CD4-positive, alpha-beta T cell treated with Interleukin-1 beta for 1 hour (primary cell): ENCODE data around the gene CNTLN.

ENCODE experiments used
- DNase-seq, 2 donors: peaks; one replicate each; pipeline ENCODE4 v3.0.0-alpha.2; 2020 to 2022

Gene CNTLN, protein sequence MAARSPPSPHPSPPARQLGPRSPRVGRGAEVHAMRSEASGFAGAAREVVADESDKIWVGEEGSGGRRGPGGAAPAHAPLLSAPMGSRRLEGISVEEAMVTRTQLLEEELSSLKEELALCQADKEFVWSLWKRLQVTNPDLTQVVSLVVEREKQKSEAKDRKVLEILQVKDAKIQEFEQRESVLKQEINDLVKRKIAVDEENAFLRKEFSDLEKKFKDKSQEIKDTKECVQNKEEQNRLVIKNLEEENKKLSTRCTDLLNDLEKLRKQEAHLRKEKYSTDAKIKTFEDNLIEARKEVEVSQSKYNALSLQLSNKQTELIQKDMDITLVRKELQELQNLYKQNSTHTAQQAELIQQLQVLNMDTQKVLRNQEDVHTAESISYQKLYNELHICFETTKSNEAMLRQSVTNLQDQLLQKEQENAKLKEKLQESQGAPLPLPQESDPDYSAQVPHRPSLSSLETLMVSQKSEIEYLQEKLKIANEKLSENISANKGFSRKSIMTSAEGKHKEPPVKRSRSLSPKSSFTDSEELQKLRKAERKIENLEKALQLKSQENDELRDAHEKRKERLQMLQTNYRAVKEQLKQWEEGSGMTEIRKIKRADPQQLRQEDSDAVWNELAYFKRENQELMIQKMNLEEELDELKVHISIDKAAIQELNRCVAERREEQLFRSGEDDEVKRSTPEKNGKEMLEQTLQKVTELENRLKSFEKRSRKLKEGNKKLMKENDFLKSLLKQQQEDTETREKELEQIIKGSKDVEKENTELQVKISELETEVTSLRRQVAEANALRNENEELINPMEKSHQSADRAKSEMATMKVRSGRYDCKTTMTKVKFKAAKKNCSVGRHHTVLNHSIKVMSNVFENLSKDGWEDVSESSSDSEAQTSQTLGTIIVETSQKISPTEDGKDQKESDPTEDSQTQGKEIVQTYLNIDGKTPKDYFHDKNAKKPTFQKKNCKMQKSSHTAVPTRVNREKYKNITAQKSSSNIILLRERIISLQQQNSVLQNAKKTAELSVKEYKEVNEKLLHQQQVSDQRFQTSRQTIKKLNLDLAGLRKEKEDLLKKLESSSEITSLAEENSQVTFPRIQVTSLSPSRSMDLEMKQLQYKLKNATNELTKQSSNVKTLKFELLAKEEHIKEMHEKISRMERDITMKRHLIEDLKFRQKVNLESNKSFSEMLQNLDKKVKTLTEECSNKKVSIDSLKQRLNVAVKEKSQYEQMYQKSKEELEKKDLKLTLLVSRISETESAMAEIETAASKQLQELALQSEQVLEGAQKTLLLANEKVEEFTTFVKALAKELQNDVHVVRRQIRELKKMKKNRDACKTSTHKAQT (N-terminal part only)

DNA sequence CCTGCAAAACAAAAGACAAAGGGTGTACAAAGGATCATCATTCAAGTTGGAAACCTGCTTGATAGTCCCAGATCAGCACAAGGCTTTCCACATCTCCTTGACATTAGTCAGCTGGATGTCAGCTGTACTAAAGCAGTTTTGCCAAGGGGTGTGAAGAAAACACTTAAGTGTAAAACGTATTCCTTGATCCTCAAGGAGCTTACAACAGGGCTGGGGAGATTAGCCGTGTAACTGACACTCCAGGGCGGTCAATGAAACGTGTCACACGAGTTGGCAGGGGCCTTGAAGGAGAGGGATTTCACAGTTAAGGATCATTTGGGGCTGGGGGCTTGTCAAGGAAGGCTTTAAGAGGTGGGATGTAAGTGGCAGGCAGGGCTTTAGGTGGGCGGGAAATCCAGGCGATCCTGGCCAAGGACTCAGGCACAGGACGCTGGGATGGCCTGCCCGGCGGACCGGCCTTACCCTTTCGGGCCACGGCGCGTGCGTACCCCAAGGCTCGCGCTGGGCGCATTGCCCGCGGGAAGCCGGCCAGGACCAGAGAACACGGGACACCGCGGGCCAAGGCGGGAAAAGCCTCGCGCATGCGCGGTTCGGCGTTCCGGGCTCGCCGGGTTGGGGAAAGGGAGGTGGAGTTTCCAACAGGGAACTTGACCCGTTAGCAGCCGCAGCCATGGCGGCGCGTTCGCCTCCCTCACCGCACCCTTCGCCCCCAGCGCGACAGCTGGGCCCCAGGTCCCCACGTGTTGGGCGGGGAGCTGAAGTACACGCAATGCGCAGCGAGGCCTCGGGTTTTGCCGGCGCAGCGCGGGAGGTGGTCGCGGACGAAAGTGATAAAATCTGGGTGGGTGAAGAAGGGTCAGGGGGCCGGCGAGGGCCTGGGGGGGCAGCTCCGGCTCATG, at the start of gene CNTLN:
Gene CNTLN (plus strand): TSS at position 645 of the 899 bp plus-strand sequence. CDS start 26 bp downstream, at position 671.
- peak; percentile 22 to 74 for DNase-seq

DNA sequence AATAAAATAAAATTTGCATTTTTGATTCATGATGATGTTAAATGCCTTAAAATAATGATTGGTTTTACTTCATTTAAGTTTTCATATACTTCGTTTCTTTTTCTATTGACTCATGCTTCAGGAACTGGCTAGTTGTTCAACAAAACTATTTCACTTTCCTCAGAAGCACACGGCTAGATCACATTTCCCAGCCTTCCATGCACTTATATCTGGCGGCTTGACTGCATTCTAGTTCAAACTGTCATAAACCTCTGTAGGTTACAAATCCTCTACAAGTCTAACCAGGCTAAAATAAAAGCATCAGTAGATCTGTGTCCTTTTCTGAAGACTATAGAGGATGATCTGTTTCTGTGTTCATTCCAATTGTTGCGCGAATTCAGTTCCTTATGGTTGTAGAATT, 46.3 kb upstream of the CNTLN start:
- DNase-seq: no peak

DNA sequence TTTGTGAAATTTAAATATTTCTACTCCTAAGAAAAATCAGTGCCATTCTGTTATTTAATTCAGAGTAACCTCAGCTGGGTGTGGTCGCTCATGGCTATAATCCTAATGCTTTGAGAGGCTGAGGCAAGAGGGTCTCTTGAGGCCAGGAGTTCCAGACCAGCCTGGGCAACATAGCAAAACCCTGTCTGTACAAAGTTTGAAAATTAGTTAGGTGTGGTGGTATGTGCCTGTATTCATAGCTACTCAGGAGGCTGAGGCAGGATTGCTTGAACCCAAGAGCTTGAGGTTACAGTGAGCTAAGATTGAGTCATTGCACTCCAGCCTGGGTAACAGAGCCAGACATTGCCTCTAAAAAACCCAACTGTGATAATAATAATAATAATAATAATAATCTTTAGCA, 44.8 kb upstream of the CNTLN start:
- DNase-seq: no peak

DNA sequence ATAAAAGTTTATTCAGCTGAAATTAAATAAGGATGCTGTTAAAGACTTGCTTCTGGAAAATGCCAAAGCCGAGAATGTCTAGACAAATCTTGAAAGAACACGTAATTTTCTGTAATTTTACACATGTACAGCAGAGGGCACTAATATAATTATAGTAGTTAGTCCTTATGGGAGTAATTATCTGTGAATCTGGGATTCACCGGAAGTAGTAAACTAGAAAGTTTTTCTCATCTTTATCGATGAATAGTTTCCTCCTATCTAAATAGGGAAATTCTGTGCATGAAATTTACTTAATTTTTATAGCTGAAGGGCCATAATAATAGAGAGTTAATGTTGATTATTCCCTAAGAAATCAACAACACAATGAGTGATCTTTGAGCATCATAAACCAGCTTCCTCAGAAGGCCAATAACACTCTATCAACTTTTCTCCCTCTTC, 18.4 kb upstream of the CNTLN start:
- DNase-seq: no peak

DNA sequence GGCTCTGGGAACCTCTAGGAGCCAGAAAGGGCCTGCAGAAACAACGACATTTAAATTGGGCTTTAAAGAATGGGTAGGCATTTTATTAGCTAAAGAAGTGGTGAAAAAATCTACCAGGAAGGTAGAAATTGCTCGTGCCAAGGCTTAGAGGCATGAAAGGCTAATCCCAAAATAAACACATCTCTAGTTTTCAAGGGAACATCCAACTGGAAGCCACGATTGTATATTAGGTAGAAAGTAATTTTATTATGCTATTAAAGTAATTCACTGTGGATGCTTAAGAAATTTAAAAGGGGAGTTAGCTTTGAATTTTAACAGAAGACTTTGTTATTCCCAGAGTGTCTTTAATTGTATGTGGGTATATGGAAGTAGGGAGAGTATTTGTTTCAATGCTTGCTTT, 17.5 kb upstream of the CNTLN start:
- DNase-seq: no peak

DNA sequence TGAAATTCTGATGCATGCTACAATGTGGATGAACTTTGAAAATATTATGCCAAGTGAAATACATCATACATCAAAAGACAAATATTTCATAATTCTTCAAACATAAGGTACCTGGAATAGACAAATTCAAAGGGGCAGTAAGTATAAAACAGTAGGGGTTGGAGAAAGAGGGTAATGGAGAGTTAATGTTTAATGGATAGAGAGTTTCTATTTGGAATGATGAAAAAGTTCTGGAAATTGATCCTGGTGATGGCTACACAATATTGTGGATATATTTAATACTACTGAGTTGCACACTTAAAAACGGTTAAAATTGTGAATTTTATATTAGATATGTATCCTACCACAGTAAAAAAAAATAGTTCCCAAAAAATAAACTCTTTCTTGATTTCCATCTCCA, 14.6 kb upstream of the CNTLN start:
- no peak for DNase-seq

DNA sequence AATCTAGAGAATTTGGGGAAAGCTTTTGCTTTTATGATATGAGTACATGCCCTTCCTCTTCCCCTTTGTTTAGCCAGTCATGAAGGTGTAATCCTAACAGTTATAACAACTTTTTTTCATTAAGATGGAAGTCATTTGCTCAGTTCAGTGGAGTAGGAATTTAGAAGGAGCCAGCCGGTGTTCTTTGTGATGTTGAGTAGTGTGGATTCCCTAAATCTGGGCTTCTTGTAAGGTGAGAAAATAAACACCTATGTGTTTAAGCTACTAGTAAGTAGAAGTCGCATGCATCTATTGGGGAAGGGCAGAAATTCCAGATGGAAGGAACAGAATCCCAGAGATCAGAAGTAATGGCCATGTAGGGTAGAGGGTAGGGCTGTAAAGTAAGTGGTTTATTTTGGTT, 13.6 kb upstream of the CNTLN start:
- no peak for DNase-seq

DNA sequence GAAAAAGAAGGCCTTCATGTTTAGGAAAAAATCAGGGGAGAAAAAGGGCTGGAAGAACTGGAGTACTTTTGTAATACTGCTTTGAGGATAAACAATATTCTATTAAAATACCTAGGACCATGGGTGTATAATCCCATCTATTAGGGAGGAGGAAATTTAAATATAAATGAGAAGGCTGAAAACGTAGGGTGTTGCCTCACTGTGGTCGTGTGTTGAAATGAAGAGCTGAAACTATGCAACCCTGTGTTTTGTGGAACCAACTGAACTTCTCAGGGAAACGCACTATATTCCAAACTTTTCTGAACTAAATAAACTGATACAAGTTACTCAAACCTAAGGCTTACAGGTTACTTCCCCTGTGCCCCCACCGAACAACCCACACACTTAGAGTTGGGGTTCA, 4.5 kb upstream of the CNTLN start:
- DNase-seq: no peak

DNA sequence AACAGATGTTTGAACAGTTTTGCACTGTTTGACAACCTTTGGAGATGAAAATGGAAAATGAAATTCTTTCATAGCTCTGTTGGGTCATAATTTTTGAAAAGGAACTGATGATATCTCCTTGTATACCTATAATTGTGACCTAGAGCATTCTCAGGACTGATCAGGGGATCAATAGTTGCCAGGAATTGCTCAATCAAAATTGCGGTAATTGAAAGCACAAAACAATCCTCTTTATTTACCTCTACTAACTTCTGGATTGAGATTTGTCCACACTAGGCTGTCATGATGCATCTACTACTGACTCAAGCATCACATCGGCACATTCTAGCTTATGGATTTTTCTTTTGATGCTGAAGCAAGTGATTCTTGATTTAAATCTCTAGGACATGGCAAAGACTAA, 4.1 kb upstream of the CNTLN start:
- no peak for DNase-seq

DNA sequence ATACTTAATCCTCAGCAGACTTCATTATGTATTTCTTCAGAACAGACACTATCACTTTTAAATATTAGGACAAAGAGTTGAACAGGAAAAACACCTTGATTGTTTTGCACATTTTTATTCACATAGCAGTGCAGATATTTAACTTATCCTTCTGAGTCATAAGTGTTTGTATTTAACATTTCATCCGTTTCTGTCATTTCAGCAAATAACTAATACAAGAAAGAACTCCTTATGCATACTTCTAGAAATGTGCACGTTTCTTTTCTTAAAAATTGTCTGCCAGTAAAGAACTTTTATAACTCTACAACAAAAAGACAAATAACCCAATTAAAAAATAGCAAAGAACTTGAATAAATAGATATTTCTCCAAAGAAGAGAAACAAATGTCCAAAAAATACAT, 3.3 kb upstream of the CNTLN start:
- no peak for DNase-seq

DNA sequence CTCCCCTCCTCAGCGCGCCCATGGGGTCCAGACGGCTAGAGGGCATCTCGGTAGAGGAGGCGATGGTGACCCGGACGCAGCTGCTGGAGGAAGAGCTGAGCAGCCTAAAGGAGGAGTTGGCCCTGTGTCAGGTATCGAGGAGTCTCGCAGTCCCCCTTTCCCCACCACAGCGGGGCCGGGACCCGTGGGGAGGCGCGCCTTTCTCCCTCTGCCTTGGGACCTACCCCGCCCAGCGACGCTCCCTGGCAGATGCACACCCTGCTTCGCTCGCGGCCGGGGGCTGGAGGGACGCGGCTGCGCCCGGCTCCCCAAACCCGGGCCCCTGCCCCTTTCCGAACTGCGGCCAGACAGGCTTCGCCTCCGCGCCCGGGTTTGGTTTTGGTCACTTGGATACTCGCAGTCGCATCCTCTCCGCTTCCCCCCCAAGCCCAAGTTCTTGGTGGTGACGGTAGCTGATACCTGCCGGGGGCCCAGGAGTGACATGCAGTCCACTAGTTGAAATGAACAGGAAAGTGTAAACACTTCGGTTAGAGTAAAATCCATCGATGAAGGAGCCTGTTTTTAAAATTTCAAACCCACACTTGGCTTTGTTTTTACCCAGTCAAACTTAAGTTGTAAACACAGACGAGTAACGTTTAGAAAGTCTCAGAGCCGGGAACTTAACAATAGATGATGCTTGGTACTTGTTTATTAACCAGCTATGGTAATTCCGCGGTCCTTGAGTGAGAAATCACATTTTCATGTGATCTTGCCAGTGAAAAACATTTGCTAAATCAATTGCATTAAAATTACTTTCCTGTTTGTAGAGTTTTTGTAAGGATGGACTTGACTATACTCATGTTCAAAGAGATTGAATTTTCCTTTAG, 688 bp downstream of the CNTLN start:
- DNase-seq: no peak

DNA sequence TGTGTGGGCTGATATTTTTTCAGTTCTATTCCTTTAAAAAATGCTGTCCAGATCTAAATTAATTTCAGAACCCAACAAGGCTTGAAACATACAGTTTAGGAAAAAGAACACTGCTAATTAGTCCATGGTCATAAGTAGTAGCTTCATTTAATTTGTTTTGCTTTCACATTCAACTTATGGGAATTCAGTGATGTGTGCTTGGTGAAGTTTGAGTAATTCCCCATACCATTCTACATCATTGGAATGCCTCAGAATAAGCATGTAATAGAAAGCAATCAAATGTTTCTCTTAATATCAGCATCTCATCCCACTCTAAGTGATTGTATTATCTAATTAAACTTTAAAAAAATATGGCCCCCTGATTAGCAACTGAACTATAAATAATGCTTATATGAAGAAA, 2.7 kb downstream of the CNTLN start:
- no peak for DNase-seq

DNA sequence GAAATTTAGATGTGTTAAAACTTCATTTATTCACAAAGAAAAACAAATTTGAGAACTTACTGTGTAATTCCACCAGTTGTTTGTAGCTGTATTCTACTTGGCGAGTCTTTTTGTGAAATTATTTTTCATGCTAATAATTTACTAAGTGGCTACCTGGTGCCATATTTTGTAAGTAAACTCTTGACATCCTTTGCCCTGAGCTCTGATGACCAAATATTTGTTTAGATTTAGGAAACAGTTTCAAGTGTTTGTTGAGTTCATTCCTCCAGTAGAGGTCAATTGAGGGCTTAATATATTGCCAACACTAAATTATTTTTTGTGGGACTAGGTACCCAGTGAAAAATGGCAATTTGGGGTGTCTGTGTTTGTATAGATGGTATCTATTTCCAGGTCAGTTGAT, 3.7 kb downstream of the CNTLN start:
- no peak for DNase-seq

DNA sequence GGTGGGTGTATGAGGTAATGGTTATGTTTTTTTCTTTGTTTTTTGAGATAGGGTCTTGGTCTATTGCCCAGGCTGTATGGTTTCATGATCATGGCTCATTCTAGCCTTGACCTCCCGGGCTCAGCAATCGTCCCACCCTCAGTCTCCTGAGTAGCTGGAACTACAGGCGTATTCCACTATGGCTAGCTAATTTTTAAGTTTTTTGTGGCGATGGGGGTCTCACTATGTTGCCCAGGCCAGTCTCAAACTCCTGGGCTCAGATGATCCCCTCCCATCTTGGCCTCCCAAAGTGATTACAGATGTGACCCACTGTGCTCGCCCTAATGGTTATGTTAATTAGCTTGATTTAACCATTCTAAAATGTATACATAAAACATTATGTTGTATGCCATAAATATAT, 5.6 kb downstream of the CNTLN start:
- DNase-seq: no peak

DNA sequence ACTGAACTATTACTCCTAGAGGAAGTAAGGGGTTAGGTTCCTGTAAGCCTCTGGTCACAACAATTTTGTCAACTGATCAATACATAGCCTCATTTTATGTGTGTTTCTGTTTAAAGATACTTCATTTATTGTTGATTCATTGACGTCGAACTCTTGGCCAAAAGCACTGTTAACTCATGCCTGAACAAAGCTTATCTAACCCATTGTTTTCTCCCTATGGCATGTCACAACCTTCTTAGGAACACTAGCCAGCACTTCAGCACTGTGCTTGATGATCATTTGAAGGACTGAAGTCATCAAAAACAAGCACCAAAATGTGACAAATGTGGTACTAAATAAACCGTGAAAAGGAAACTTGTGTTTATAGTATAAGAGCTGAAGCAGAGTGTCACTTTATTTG, 13.5 kb downstream of the CNTLN start:
- DNase-seq: no peak

DNA sequence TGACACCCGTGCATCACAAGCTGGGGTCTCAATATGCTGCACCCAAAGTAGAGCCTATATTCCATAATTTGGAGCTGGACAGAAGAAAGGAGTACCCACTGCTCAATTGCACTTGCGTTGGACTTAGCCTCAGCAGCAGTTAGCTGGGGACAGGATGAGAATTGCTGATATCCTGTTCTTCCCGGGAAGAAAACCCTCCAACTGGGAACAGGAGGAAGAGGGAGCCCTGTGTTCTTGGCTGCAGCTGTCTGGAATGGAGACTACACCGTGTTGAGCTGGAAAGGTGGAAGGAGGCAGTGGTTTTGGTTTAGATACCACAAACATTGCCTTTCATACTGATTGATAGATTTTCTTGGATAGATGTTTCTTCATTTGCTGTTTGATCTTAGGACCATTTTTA, 24.6 kb downstream of the CNTLN start:
- DNase-seq: no peak

DNA sequence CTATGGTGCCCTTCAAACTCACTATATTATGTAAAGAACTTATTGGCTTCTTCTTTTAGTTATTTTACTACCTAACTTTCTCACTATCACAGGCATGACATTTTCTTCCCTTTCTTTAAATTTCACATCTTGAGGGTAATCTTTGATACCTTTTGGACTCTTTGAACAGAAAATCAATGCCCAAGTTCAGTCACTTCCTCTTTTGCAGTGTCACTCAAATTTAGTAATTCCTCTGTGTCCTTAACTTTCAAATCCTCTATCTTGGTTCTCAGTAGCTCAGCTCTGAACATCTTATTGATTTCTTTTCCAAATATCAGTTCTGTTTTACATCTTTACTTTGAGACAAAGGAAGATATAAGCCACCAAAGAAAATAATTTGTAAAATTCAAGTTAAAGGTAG, 25.5 kb downstream of the CNTLN start:
- DNase-seq: no peak

DNA sequence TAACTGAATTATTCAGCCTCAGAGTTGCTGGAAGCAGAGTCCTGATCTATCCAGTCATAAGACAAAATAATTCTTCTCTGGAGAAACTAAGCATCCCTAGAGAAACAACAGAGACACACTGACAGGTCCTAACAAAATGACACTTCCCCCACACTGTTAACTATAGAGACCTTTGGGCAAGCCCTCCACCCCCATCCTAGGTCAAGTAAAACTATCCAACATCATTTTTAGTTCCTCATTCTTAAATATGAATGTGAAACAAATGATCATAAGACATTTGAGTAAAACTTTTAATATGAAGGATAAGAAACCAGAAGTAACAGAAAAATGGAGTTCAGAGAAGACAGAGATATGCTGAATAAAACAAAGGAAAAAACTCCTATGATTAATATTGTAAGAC, 30.9 kb downstream of the CNTLN start:
- DNase-seq: no peak

DNA sequence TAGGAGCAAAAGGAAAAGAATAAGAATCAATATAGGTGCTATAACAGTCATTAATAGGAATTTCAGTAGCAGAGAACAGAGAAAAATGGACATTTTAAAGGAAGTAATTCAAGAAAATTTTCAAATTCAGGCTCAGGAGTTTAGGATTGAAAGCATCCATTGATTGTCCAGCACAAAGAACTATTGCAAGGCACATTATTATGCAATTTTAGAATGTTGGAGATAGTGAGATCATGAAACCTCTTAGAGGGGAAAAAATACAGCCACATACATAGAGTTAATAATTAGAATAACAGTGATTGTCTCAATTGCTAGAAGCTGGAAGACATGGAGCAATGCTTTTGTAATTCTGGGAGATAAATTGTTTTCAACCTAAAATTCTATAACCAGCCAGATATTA, 31.5 kb downstream of the CNTLN start:
- no peak for DNase-seq

DNA sequence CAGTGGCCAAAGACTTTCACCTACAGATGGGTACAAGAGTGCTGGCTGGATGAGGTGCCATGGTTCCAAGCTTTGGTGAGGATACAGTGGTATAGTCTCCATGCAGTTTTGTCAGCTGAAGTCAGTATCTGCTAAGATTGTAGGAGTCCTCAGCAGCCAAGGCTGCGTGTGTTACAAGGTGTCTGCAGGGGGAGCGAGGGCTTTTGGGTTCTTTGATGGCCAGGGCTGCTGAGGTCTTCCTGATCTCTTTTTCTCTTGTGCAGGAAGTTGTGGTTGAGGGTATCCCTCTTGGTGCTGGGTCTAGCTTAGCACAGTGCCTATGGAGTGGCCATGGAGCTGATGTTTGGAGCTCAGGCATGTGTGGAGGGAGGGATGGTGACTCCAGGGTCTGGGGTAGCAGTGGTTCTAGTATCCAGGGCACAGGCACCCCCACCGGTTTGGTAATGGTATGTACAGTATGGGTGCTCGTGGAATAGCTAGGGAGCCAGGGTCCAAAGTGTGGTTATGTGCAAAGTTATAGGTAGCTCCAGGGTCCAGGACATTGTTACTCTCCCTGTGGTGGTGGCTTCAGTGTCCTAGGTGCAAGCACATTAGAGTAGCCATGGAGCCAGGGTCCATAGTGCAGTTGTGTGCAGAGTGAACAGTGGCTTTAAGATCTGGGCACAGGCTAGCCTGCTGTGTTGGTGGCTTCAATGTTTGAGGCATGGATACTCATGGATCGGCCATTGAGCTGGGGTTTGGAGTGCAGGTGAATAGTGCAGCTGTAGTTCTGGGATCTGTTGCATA, 36.7 kb downstream of the CNTLN start:
- no peak for DNase-seq
